ENCODE data around the gene DDB1.

Gene DDB1

DNA sequence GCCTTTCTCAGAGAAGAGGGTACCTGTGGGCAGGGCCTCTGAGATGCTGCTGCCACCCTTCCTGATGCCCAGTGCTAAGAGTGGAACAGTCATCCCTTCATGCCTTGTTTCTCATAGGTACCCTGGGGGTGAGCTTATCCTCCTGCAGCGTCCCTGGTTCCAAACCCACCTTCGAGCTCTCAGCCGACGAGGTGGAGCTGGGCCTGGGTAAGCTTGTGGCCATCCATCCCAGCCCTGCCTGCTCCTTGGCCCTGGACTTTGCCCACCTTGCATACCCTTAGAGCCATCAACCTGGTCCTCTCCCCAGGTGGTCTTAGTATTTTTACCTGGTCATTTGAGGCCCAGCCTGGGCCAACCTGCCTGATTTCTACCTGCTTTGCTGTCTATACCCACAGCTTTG, 8.8 kb upstream of the DDB1 start:
- peaks cover 22% of the 10 kb centered on the region for H3K36me3 ChIP-seq (ENCODE audit: low read depth)
- no peak for ATAC-seq (ENCODE audit: low read depth)
- H3K9me3 ChIP-seq (ENCODE audit: severe bottlenecking), result no peaks in the 10 kb centered on the region
- DNase-seq (ENCODE audit: low spot score), result no peak
- H3K27ac ChIP-seq (ENCODE audit: poor library complexity, severe bottlenecking), result no peak overlapping the region
- TF ChIP-seq, protein P1, sequence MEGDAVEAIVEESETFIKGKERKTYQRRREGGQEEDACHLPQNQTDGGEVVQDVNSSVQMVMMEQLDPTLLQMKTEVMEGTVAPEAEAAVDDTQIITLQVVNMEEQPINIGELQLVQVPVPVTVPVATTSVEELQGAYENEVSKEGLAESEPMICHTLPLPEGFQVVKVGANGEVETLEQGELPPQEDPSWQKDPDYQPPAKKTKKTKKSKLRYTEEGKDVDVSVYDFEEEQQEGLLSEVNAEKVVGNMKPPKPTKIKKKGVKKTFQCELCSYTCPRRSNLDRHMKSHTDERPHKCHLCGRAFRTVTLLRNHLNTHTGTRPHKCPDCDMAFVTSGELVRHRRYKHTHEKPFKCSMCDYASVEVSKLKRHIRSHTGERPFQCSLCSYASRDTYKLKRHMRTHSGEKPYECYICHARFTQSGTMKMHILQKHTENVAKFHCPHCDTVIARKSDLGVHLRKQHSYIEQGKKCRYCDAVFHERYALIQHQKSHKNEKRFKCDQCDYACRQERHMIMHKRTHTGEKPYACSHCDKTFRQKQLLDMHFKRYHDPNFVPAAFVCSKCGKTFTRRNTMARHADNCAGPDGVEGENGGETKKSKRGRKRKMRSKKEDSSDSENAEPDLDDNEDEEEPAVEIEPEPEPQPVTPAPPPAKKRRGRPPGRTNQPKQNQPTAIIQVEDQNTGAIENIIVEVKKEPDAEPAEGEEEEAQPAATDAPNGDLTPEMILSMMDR (IDR thresholded peaks at IDR 0.05; ENCODE audit: poor library complexity, severe bottlenecking), result no peak
- no peak overlapping the region for H3K4me3 ChIP-seq (ENCODE audit: severe bottlenecking)
- H3K27me3 ChIP-seq (ENCODE audit: insufficient read depth, poor library complexity, severe bottlenecking), result no peaks in the 10 kb centered on the region
- no peaks in the 10 kb centered on the region for H3K4me1 ChIP-seq (ENCODE audit: insufficient read depth, poor library complexity, severe bottlenecking)

DNA sequence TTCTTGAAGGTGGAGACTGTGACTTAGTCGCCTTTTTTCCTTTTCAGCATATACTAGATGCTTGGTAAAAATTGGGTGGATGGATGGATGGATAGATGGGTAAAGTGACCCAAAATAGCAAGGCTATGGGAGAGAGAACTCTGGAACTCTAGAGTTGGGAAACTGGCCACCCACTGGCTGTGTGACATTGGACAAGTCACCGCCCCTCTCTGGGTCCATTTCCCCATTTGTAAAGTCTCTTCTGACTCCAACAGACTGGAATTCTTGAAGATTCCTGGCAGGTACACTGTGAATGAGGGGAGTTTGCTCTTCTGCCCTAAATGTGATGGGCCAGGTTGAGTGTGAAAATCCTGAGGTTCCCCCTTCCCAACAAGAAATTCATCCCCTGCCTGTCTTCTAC, 8.1 kb upstream of the DDB1 start:
- H3K9me3 ChIP-seq (ENCODE audit: severe bottlenecking), result no peaks in the 10 kb centered on the region
- H3K27ac ChIP-seq (ENCODE audit: poor library complexity, severe bottlenecking), result no peak overlapping the region
- no peak for ATAC-seq (ENCODE audit: low read depth)
- DNase-seq (ENCODE audit: low spot score), result no peak
- peaks cover 22% of the 10 kb centered on the region for H3K36me3 ChIP-seq (ENCODE audit: low read depth)
- no peaks in the 10 kb centered on the region for H3K27me3 ChIP-seq (ENCODE audit: insufficient read depth, poor library complexity, severe bottlenecking)
- TF ChIP-seq, protein P1 (IDR thresholded peaks at IDR 0.05; ENCODE audit: poor library complexity, severe bottlenecking), result no peak
- no peak overlapping the region for H3K4me3 ChIP-seq (ENCODE audit: severe bottlenecking)
- H3K4me1 ChIP-seq (ENCODE audit: insufficient read depth, poor library complexity, severe bottlenecking), result no peaks in the 10 kb centered on the region

DNA sequence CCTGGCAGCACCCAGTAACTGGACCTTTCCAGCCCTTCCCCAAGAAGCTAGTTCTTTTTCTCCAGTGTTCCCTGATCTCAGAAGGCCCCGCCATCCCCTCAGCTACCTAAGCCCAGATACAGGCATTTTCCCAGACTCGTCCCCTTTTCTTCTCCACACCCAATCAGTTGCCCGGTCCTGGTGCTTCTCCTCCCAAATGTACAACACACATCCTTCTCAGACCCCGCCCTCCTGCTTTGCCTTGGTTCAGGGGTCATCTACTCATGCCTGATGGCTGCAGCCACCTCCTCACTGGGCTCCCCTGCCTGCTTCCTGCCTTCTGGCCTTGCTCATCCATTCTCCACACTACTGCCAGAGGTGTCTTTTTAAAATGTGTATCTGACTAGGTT, 6.6 kb upstream of the DDB1 start:
- TF ChIP-seq, protein P1 (IDR thresholded peaks at IDR 0.05; ENCODE audit: poor library complexity, severe bottlenecking), result no peak
- no peak overlapping the region for H3K27ac ChIP-seq (ENCODE audit: poor library complexity, severe bottlenecking)
- no peaks in the 10 kb centered on the region for H3K4me1 ChIP-seq (ENCODE audit: insufficient read depth, poor library complexity, severe bottlenecking)
- ATAC-seq (ENCODE audit: low read depth), result no peak
- no peaks in the 10 kb centered on the region for H3K27me3 ChIP-seq (ENCODE audit: insufficient read depth, poor library complexity, severe bottlenecking)
- H3K36me3 ChIP-seq (ENCODE audit: low read depth), result peaks cover 22% of the 10 kb centered on the region
- no peaks in the 10 kb centered on the region for H3K9me3 ChIP-seq (ENCODE audit: severe bottlenecking)
- DNase-seq (ENCODE audit: low spot score), result no peak
- H3K4me3 ChIP-seq (ENCODE audit: severe bottlenecking), result no peak overlapping the region

DNA sequence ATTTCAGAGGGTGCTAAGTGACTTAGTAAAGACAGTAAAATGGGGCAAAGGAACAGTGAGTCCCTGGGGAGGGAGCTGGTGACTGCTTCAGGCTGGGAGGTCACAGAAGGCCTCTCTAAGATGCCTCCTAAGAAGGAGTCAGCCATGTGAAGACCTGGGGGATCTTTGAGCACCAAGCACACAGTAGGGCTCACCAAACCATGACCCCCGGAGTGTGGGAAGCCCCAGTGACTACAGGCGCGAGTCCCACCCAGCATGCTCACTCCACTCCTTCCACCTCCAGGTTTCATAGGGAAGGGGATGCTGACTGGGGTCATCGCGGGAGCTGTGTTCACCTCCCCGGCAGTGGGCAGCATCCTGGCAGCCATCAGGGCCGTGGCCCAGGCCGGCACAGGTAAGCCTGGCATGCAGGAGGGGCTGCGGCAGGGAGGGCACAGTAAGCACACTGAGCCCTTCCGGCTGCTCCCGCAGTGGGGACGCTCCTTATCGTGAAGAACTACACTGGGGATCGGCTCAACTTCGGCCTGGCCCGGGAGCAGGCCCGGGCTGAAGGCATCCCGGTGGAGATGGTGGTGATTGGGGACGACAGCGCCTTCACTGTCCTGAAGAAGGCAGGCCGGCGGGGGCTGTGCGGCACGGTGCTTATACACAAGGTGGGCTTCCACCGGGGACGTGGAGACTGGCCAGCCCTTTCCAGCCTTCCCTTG, 6.0 kb upstream of the DDB1 start:
- Histone ChIP-seq H3K4me1 (ENCODE audit: insufficient read depth, poor library complexity, severe bottlenecking) (peaks cover 3% of the 10 kb centered on the region), H3K27ac (ENCODE audit: poor library complexity, severe bottlenecking) (no peak overlapping the region), H3K9me3 (ENCODE audit: severe bottlenecking) (no peaks in the 10 kb centered on the region), H3K27me3 (ENCODE audit: insufficient read depth, poor library complexity, severe bottlenecking) (no peaks in the 10 kb centered on the region), H3K36me3 (ENCODE audit: low read depth) (peaks cover 22% of the 10 kb centered on the region), H3K4me3 (ENCODE audit: severe bottlenecking) (no peak overlapping the region)
- TF ChIP-seq, protein P1 (IDR thresholded peaks at IDR 0.05; ENCODE audit: poor library complexity, severe bottlenecking), result no peak
- DNase-seq (ENCODE audit: low spot score) (no peak), ATAC-seq (ENCODE audit: low read depth) (no peak)

DNA sequence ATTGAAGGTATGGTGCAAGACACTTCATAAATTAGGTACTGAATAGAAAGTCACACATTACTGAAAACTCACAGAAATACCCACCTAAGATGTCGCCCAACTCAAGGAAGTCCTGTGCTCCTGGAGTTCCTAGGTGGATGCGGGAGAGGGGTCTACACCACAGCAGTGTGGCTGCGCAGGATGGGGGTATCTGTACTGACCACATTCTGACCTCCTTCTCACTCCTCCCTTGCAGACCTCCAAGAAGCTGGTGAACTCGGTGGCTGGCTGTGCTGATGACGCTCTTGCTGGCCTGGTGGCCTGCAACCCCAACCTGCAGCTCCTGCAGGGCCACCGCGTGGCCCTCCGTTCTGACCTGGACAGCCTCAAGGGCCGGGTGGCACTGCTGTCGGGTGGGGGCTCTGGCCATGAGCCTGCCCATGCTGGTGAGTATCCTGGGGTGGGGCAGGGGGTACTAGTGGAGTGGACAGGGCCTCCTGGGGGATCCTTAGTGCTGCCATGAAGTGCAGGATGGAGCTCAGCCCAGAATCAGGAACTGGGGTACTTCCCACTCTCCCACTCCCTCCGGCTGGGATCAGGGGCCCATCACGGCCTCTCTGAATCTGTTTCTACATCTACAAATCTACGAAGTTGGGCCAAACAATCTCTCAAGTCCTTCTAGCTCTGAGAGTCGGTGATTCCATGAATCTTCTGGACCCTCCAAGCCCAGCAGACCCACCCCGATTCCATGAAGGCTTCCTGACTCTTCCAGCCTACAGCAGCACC, 5.0 kb upstream of the DDB1 start:
- ATAC-seq (ENCODE audit: low read depth) (no peak), DNase-seq (ENCODE audit: low spot score) (no peak)
- Histone ChIP-seq H3K36me3 (ENCODE audit: low read depth) (peaks cover 21% of the 10 kb centered on the region), H3K4me1 (ENCODE audit: insufficient read depth, poor library complexity, severe bottlenecking) (peaks cover 7% of the 10 kb centered on the region), H3K27me3 (ENCODE audit: insufficient read depth, poor library complexity, severe bottlenecking) (no peaks in the 10 kb centered on the region), H3K9me3 (ENCODE audit: severe bottlenecking) (no peaks in the 10 kb centered on the region), H3K27ac (ENCODE audit: poor library complexity, severe bottlenecking) (no peak overlapping the region), H3K4me3 (ENCODE audit: severe bottlenecking) (no peak overlapping the region)
- TF ChIP-seq, protein P1 (IDR thresholded peaks at IDR 0.05; ENCODE audit: poor library complexity, severe bottlenecking), result no peak
